WI38 (cell line): ENCODE results near the gene ENO2.

Experiments used
- H3K4me3 ChIP-seq: 2 replicates; pipeline ENCODE4 v1.5.1; 2011; ENCODE audit warnings: low read depth, mild to moderate bottlenecking, control low read depth, low read length
- CTCF ChIP-seq: IDR thresholded peaks from 2 replicates; pipeline ENCODE4 v1.5.1; 2012; ENCODE audit warnings: low read depth, mild to moderate bottlenecking, control low read depth, low read length

ENO2 gene

GRCh38 chr12:6936194-6936635 is 21.8 kb downstream of the ENO2 start:
- TF ChIP-seq CTCF = no peak
- no peak overlapping the region for H3K4me3 ChIP-seq

- peak overlapping the region; percentile 58; the same call in 1 of the 2 replicates for H3K4me3 ChIP-seq
- no peak for TF ChIP-seq CTCF
These were observed 22.5 kb downstream of the ENO2 start for GRCh38 chr12:6936636-6937480.

GRCh38 chr12:6937481-6938352 is 23.3 kb downstream of the ENO2 start:
- peak overlapping the region; percentile 58 for H3K4me3 ChIP-seq
- TF ChIP-seq CTCF = peak; percentile 84

- TF ChIP-seq CTCF = no peak
- peak overlapping the region; percentile 58 for H3K4me3 ChIP-seq
These were observed 24.2 kb downstream of the ENO2 start for GRCh38 chr12:6938353-6939190.

GRCh38 chr12:6939191-6939540 is 24.8 kb downstream of the ENO2 start:
- no peak overlapping the region for H3K4me3 ChIP-seq
- no peak for TF ChIP-seq CTCF

- no peak for TF ChIP-seq CTCF
These were observed 26.9 kb downstream of the ENO2 start for GRCh38 chr12:6941267-6941666.

More at GRCh38 chr12:6941267-6941666, 26.9 kb downstream of the ENO2 start:
- no peak overlapping the region for H3K4me3 ChIP-seq
